GM18502 (cell line): ENCODE measurements around the gene NEURL1B.

Experiments used
- ATAC-seq: cut with Tn5 transposase; IDR thresholded peaks from one replicate; pipeline ENCODE4 v1.9.1; 2021; ENCODE audit warnings: mild to moderate bottlenecking; ENCODE audit not compliant: unreplicated experiment, poor library complexity

The NEURL1B gene

DNA sequence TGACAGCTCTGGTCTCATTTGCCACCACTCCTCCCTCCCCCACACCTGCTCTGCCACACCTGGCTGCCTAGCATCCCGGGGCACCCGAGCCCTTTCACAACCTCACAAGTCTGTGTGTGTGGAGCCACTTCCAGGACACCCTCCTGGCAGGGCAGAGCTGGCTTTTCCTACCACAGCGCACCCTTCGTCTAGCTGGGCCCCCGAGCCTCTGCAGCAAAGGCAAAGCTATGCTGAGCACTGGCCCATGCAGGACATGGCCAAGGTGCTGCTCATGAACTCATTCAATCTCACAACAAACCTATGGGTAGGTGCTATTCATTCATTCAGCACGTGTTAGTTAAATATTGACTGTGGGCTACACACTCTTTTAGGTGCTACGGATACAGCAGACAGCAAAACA, 86.5 kb downstream of the NEURL1B start:
- no peak for ATAC-seq

DNA sequence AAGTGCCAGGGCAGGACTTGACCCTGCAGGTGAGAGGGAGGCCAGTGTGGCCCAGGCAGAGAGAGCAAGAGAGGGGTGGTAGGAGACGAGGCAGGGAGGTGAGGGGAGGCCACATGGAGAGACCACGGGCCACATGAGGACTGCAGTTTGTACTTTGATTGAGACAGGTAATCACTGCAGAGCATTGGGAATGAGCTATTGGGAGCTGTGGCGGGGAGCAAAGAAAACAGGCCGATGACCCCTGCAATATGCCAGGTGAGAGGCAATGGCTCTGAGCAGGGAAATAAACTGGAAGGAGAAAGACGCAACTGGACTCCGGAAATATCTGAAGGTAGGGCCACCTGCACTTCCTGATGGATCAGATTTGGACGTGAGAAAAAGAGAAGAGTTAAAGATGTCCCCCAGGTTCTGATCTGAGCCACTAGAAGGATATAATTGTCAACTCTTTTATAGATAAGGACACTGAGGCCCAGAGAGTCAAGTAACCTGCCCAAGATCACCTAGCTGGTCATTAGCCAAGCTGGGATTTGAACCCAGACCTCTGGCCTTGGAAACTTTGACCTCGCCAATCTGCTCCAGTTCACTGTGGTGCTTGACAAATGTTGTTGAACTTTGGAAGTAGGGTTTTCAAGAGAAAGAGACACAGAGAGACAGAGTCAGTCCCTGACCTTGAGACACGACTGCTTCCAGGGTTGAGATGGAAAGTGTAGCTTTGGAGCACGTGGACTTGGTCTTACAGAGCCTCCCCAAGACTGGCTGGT, 87.6 kb downstream of the NEURL1B start:
- ATAC-seq = no peak

DNA sequence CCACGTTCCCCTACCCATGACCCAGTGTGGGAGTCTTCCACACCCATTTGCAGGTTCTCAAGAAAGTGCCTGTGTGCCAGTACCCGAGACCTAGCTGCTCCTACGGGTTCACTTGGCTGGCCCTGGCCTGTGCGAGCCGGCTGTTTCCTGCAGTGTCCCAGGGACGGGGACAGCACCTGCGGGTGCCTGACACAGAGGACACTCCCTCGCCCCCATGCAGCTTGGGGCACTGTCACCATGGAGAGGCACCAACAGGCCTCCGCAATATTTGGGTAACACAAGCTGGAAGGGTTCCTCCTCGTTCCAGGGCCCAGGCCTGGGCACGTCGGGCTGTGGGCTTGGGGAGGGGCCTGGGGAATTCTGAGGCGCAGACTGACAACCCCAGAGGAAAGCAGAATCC, 88.5 kb downstream of the NEURL1B start:
- no peak for ATAC-seq

DNA sequence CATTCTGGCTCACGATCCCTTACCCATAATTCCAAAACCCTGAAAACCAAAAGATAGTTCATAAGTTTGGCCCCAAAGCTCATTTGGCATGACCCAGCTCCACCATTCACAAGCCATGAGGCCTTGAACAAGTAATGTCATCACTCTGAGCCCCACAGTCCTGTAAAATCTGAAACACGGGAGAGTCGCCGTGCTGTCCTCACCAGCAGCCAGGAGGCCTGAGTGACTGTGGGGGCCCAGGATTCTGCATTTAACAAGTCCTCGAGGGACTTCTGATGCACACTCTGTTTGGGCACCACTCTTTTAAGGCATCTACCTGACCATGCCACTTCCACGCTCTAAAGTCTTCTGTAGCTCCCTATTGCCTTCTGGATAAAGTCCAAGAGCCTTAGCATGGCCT, 89.2 kb downstream of the NEURL1B start:
- ATAC-seq = no peak

DNA sequence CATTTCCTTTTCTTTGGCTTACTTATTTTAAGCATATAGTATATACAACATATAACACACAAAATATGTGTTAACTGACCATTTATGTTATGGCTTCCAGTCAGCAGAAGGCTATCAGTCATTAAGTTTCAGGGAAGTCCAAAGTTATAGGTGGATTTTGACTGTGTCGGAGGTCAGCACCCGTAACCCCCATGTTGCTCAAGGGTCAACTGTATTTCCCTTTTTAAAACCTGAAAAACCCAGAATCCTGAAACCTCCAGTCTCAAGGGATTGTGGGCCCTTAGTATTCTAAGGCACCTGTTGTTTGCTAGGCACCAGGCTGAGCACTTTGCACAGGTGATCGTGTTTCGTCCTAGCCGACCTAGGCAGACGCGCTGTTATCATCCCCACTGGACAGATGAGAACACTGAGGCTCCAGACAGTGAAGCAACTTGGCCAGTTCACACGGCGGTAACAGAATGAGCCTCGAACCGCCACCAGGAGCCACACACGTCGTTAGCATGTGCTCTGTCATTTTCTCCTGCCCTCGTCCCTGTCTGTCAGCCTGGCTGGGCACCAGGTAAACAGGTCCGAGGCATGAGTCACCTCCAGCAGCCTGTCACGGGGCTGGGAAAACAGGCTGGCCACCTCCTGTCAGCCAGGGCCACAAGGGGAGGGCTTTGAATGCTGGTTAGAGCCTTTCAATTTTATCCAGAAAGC, 90.1 kb downstream of the NEURL1B start:
- ATAC-seq = no peak

GRCh38 chr5:172731680-172732074, 90.6 kb downstream of the NEURL1B start:
- no peak for ATAC-seq

DNA sequence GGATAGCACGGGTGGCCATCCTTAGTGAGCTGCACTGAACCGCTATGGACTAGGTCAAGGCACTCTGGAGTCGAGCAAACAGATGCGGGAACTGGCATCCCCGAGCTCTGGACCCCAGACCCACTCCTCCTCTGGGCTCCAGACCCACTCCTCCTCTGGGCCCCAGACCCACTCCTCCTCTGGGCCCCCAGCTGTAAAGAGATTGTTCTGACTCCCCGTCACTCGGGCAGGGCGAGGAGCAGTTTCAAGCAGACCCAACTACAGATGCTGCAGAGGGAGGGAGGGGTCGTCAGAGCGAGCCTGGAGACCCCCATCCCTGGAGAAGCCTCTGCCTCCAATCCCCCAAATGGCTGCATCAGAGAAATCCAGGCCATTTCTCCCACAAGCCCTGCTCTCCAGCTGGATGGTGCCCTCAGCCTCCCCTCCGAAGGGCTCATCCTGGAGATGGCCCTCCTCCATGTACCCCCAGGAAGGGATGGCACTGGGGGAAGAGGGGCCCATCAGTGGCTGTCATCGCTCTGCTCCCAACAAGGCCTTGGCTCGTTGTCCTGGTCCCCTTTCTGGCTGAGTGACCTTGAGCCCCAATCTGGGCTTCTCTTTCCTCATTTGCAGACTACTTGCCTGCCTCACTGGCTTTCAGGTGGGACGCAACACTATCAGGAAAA, 91.3 kb downstream of the NEURL1B start:
- ATAC-seq = no peak

- ATAC-seq = no peak
Observed at GRCh38 chr5:172733131-172733973, 92.3 kb downstream of the NEURL1B start.

- no peak for ATAC-seq
Observed at GRCh38 chr5:172733974-172734346, 92.9 kb downstream of the NEURL1B start.

GRCh38 chr5:172735141-172735831, 94.2 kb downstream of the NEURL1B start:
- no peak for ATAC-seq

DNA sequence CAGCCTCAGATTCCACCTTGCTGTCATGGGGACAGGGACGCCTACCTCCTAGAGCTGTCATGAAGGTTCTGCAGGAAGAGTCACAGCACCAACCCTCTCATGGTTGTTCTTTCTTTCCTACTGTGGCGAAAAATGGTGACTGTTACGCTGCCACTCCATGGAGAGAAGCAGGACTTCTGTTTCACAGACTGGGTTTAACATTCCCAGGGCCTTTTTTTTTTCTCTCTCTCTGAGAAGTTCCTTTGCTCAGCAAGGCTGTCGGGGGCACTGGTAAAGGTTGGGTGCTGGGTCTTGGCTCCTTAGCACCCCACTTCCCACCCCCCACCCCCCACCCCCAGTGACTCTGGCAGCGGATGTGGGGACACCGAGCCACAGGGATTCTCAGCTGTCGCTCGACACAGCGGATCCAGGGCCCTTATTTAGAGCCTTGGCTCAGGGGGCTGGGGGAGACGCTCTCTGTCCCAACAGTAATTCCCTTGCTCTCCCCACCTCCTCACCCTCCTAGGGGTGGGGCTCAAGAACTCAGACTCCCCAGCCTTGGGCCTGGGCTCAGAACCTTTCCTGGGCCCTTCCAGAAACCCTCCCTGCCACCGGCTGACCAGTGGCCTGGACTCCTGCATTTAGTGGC, 95.6 kb downstream of the NEURL1B start:
- ATAC-seq = no peak

GRCh38 chr5:172739375-172739774, 98.3 kb downstream of the NEURL1B start:
- ATAC-seq = no peak

DNA sequence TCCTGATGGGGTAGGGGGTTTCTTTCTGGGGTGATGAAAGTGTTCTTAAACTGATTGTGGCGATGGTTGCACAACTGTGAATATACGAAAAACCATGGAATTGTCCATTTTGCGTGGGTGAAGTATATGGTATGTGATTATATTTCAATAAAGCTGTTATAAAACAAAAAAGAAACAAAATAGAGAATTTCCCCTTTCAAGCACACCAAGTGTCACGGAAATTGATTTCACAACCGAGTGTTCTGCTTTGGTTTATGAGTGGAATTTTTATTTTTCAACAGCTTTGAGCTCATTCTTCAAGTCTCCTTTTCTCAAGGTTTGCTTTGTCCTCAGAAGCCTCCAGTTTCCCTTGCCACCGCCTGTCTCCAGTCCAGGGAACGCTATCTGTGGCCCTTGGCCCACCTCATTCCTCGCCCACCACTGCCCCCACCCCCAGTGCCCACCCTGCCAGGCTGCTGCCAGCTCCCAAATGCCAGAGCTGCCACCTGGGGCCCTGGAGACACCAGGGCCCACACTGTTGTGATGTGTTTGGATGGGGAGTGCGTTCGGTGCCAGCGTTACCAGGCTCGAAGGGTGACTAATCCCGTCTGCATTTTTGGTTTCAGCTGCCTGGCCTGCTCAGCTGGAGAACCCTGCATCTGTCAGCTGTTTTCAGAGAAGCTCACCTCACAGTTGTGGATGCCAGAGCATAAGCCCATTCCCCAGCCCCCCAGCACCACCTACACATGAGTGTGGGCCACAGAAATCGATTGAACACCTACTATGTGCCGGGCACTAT, 99.6 kb downstream of the NEURL1B start:
- ATAC-seq = no peak
